H9 (cell line): ENCODE results near the gene WWC1. TPM values are rescaled to one million over a fixed set of nuclear protein-coding genes. Genes with fewer than 3 reads are reported as not detected.

Source experiments
- DNase-seq: peaks from one replicate; pipeline ENCODE4 v3.0.0-alpha.2; 2017
- H2AFZ ChIP-seq: one replicate; pipeline ENCODE4 v1.6.1; 2013; ENCODE audit warnings: mild to moderate bottlenecking, low read length, control low read depth, moderate library complexity
- H2AK5ac ChIP-seq: 2 replicates; pipeline ENCODE4 v1.6.1; 2013; ENCODE audit warnings: low read length, control low read depth, mixed read lengths; ENCODE audit not compliant: insufficient read length
- H2BK120ac ChIP-seq: one replicate; pipeline ENCODE4 v1.6.1; 2013; ENCODE audit warnings: low read depth, mild to moderate bottlenecking, low read length, control low read depth, inconsistent platforms; ENCODE audit not compliant: poor library complexity, severe bottlenecking
- H2BK12ac ChIP-seq: 2 replicates; pipeline ENCODE4 v1.6.1; 2013; ENCODE audit warnings: low read length, control low read depth, mixed read lengths, low read depth; ENCODE audit not compliant: insufficient read length
- H2BK15ac ChIP-seq: 2 replicates; pipeline ENCODE4 v1.6.1; 2013; ENCODE audit warnings: low read depth, low read length, control low read depth
- H2BK20ac ChIP-seq: one replicate; pipeline ENCODE4 v1.6.1; 2013; ENCODE audit warnings: low read depth, mild to moderate bottlenecking, low read length, control low read depth, inconsistent platforms; ENCODE audit not compliant: poor library complexity, severe bottlenecking
- H2BK5ac ChIP-seq: 2 replicates; pipeline ENCODE4 v1.6.1; 2013; ENCODE audit warnings: low read length, control low read depth, mixed read lengths; ENCODE audit not compliant: insufficient read length
- H3K14ac ChIP-seq: 2 replicates; pipeline ENCODE4 v1.6.1; 2013; ENCODE audit warnings: low read length, control low read depth; ENCODE audit not compliant: insufficient read depth
- H3K18ac ChIP-seq: 2 replicates; pipeline ENCODE4 v1.6.1; 2013; ENCODE audit warnings: low read depth, mild to moderate bottlenecking, mixed read lengths, low read length, control low read depth; ENCODE audit not compliant: insufficient read length
- H3K23ac ChIP-seq: 2 replicates; pipeline ENCODE4 v1.6.1; 2013; ENCODE audit warnings: low read length, control low read depth, mixed read lengths, low read depth; ENCODE audit not compliant: insufficient read length
- H3K23me2 ChIP-seq: 2 replicates; pipeline ENCODE4 v1.6.1; 2013; ENCODE audit warnings: low read depth, mild to moderate bottlenecking, mixed read lengths, low read length, control low read depth; ENCODE audit not compliant: insufficient read length, poor library complexity, severe bottlenecking
- H3K27ac ChIP-seq: 2 replicates; pipeline ENCODE4 v1.5.1; 2013; ENCODE audit warnings: low read length, control low read depth, mixed read lengths, low read depth; ENCODE audit not compliant: insufficient read length
- H3K27me3 ChIP-seq: 2 replicates; pipeline ENCODE4 v1.6.1; 2013; ENCODE audit warnings: low read length, control low read depth, inconsistent platforms; ENCODE audit not compliant: insufficient read depth
- H3K4ac ChIP-seq: 2 replicates; pipeline ENCODE4 v1.6.1; 2013; ENCODE audit warnings: low read depth, mild to moderate bottlenecking, control low read depth, inconsistent platforms, low read length, moderate library complexity
- H3K4me1 ChIP-seq: 2 replicates; pipeline ENCODE4 v1.6.1; 2013; ENCODE audit warnings: low read length, control low read depth, inconsistent platforms; ENCODE audit not compliant: insufficient read depth
- H3K4me2 ChIP-seq: 2 replicates; pipeline ENCODE4 v1.6.1; 2013; ENCODE audit warnings: low read length, control low read depth, mixed read lengths; ENCODE audit not compliant: insufficient read length, insufficient read depth
- H3K56ac ChIP-seq: 2 replicates; pipeline ENCODE4 v1.6.1; 2013; ENCODE audit warnings: low read depth, mild to moderate bottlenecking, mixed read lengths, low read length, control low read depth; ENCODE audit not compliant: insufficient read length
- H3K79me1 ChIP-seq: 2 replicates; pipeline ENCODE4 v1.6.1; 2013; ENCODE audit warnings: low read depth, mild to moderate bottlenecking, moderate library complexity, low read length, control low read depth, inconsistent platforms; ENCODE audit not compliant: insufficient read depth, poor library complexity, severe bottlenecking
- H3K79me2 ChIP-seq: 2 replicates; pipeline ENCODE4 v1.6.1; 2013; ENCODE audit warnings: low read length, control low read depth, inconsistent platforms; ENCODE audit not compliant: insufficient read depth
- H3K9ac ChIP-seq: 2 replicates; pipeline ENCODE4 v1.6.1; 2013; ENCODE audit warnings: low read length, control low read depth, mixed read lengths; ENCODE audit not compliant: insufficient read length; ENCODE audit errors: extremely low read depth
- H3K9me3 ChIP-seq: one replicate; pipeline ENCODE4 v1.6.1; 2013; ENCODE audit warnings: low read depth, low read length, inconsistent platforms; ENCODE audit not compliant: control insufficient read depth
- H3T11ph ChIP-seq: one replicate; pipeline ENCODE4 v1.6.1; 2013; ENCODE audit warnings: mild to moderate bottlenecking, low read length, control low read depth, inconsistent platforms
- H4K20me1 ChIP-seq: one replicate; pipeline ENCODE4 v1.6.1; 2013; ENCODE audit not compliant: control insufficient read depth, insufficient read length, insufficient read depth
- H4K5ac ChIP-seq: 2 replicates; pipeline ENCODE4 v1.6.1; 2013; ENCODE audit warnings: low read depth, mild to moderate bottlenecking, mixed read lengths, low read length, control low read depth; ENCODE audit not compliant: insufficient read length
- H4K8ac ChIP-seq: replicated peaks from 2 replicates; pipeline ENCODE4 v1.6.1; 2013; ENCODE audit warnings: low read length, control low read depth, mixed read lengths, low read depth; ENCODE audit not compliant: insufficient read length
- H4K91ac ChIP-seq: 2 replicates; pipeline ENCODE4 v1.6.1; 2013; ENCODE audit warnings: low read depth, mild to moderate bottlenecking, moderate library complexity, mixed read lengths, low read length, control low read depth; ENCODE audit not compliant: insufficient read length
- H3K27ac Mint-ChIP-seq, 3 experiments: 2 replicates in 2 of 3; 3 replicates in 1 of 3; pipeline ENCODE4 v1.8.0; 2020 to 2021; ENCODE audit warnings: mixed read lengths in 3 of 3, mild to moderate bottlenecking in 1 of 3, moderate library complexity in 1 of 3
- H3K27me3 Mint-ChIP-seq: 2 replicates; pipeline ENCODE4 v1.8.0; 2021; ENCODE audit warnings: low read depth, mild to moderate bottlenecking, moderate library complexity, mixed read lengths
- H3K36me3 Mint-ChIP-seq, 3 experiments: 2 replicates in 2 of 3; 3 replicates in 1 of 3; pipeline ENCODE4 v1.8.0; 2020 to 2021; ENCODE audit warnings: low read depth in 3 of 3, mixed read lengths in 3 of 3; ENCODE audit not compliant: insufficient read depth in 1 of 3
- H3K4me1 Mint-ChIP-seq, 2 experiments: 2 replicates each; pipeline ENCODE4 v1.8.0; 2020; ENCODE audit warnings: mixed read lengths in 2 of 2
- H3K4me3 Mint-ChIP-seq, 2 experiments: 2 replicates in 1 of 2; 3 replicates in 1 of 2; pipeline ENCODE4 v1.8.0; 2020 to 2021; ENCODE audit warnings: mild to moderate bottlenecking in 2 of 2, mixed read lengths in 2 of 2, moderate library complexity in 1 of 2
- H3K9me3 Mint-ChIP-seq, 2 experiments: 2 replicates in 1 of 2; 3 replicates in 1 of 2; pipeline ENCODE4 v1.8.0; 2020; ENCODE audit warnings: mild to moderate bottlenecking in 2 of 2, mixed read lengths in 2 of 2, moderate library complexity in 1 of 2
- CTCF ChIP-seq: fragments of 200-600 bp; sonication (generic); conservative IDR thresholded peaks from 3 replicates; pipeline ENCODE4 v1.8.0; 2021; ENCODE audit warnings: antibody characterized with exemption, mild to moderate bottlenecking
- WGBS: extraction: QIAGEN DNeasy Blood & Tissue Kit; methylation state at CpG from one replicate; pipeline ENCODE4 v1.1.7; 2013; ENCODE audit warnings: missing lambda C conversion rate, low lambda C conversion rate, mixed read lengths; ENCODE audit not compliant: insufficient read length; ENCODE audit errors: extremely low coverage; 5-methylcytosine and 5-hydroxymethylcytosine counted together
- total RNA-seq: library from RNA; stranded (reverse); gene quantifications from 2 replicates; pipeline ENCODE4 v1.2.1, GENCODE V29; 2021

WWC1 gene
- total RNA-seq, 1 experiment from 2014 or later = 28.2 TPM

GRCh38 chr5:168426864-168427172 is 135.4 kb downstream of the WWC1 start:
- H3K27ac ChIP-seq = no peak overlapping the region
- peaks cover 18 to 43% (median 33%) of the 10 kb centered on the region in 3 experiments for H3K36me3 Mint-ChIP-seq
- no peak overlapping the region for H3T11ph ChIP-seq
- no peak overlapping the region for H3K23ac ChIP-seq
- H3K14ac ChIP-seq = no peak overlapping the region
- H3K18ac ChIP-seq = no peak overlapping the region
- no peak overlapping the region for H2AFZ ChIP-seq
- H3K27me3 ChIP-seq = no peaks in the 10 kb centered on the region
- no peak overlapping the region for H2AK5ac ChIP-seq
- no peak for DNase-seq
- no peaks in the 10 kb centered on the region for H3K4me1 Mint-ChIP-seq
- no peak overlapping the region for H2BK20ac ChIP-seq
- no peaks in the 10 kb centered on the region for H3K9me3 Mint-ChIP-seq
- no peaks in the 10 kb centered on the region for H3K4me1 ChIP-seq
- no peak overlapping the region for H4K91ac ChIP-seq
- H3K56ac ChIP-seq = no peak overlapping the region
- H2BK12ac ChIP-seq = no peak overlapping the region
- no peak overlapping the region for H4K8ac ChIP-seq
- no peaks in the 10 kb centered on the region for H3K79me1 ChIP-seq
- H3K27me3 Mint-ChIP-seq = no peaks in the 10 kb centered on the region
- no peak overlapping the region for H3K9ac ChIP-seq
- H3K4me3 Mint-ChIP-seq = no peak overlapping the region
- H4K20me1 ChIP-seq = no peaks in the 10 kb centered on the region
- no peak overlapping the region for H2BK15ac ChIP-seq
- no peak for TF ChIP-seq CTCF
- no peak overlapping the region for H4K5ac ChIP-seq
- no peaks in the 10 kb centered on the region for H3K23me2 ChIP-seq
- no peaks in the 10 kb centered on the region for H3K79me2 ChIP-seq
- no peak overlapping the region for H2BK120ac ChIP-seq
- no peak overlapping the region for H3K4me2 ChIP-seq
- peak overlapping the region in 1 of 3 experiments; percentile 24; a peak in 2 of 7 replicates for H3K27ac Mint-ChIP-seq
- WGBS = no CpG with 5 or more reads among the region's 5 CpGs
- H2BK5ac ChIP-seq = no peak overlapping the region
- H3K9me3 ChIP-seq = no peaks in the 10 kb centered on the region
- H3K4ac ChIP-seq = no peak overlapping the region
